ENCODE results near the gene TGDS. TPM values are rescaled to one million over a fixed set of nuclear protein-coding genes. Genes with fewer than 3 reads are reported as not detected.

TGDS gene
- total RNA-seq, 2 experiments from 2014 or later, result 7.7 to 8.0 TPM

DNA sequence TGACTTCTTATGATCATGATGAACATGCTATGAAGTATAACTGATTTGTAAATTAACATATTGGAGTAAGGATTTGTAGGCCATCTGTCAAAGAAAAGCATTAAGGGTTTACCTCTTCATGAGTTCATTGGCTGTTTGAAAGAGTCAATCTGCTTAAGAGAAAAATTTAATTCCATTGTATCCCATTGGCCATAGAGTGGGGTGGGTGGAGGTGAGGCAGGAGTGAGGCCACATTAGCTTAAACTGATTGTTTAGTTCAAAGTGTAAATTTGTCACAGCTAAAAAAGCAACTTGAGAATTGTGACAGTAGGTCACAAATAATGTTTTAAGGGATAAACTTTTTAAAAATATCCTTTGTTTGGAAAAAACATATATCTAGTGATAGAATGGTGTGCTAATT lies 17.1 kb upstream of the TGDS start:
- ChIA-PET POLR2A (no interaction called here), CTCF (ENCODE audit: unreplicated experiment) (no interaction called here)
- TF ChIP-seq, protein P1, sequence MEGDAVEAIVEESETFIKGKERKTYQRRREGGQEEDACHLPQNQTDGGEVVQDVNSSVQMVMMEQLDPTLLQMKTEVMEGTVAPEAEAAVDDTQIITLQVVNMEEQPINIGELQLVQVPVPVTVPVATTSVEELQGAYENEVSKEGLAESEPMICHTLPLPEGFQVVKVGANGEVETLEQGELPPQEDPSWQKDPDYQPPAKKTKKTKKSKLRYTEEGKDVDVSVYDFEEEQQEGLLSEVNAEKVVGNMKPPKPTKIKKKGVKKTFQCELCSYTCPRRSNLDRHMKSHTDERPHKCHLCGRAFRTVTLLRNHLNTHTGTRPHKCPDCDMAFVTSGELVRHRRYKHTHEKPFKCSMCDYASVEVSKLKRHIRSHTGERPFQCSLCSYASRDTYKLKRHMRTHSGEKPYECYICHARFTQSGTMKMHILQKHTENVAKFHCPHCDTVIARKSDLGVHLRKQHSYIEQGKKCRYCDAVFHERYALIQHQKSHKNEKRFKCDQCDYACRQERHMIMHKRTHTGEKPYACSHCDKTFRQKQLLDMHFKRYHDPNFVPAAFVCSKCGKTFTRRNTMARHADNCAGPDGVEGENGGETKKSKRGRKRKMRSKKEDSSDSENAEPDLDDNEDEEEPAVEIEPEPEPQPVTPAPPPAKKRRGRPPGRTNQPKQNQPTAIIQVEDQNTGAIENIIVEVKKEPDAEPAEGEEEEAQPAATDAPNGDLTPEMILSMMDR (conservative IDR thresholded peaks at IDR 0.05; ENCODE audit: low read length), result no peak
- TF ChIP-seq EZH2phosphoT487 (IDR thresholded peaks at IDR 0.05; ENCODE audit: borderline replicate concordance, low read depth, low read length), result no peak
- Histone ChIP-seq H3K36me3 (ENCODE audit: insufficient read depth, low read length) (peaks cover 46% of the 10 kb centered on the region), H3K4me2 (ENCODE audit: low read length) (no peak overlapping the region), H3K4me1 (ENCODE audit: insufficient read depth, low read length, poor library complexity, severe bottlenecking) (no peaks in the 10 kb centered on the region), H3K27ac (ENCODE audit: low read depth, low read length, poor library complexity, severe bottlenecking) (no peak overlapping the region), H4K20me1 (ENCODE audit: insufficient read depth, low read length) (no peaks in the 10 kb centered on the region), H2AFZ (ENCODE audit: low read length) (no peak overlapping the region), H3K9me3 (ENCODE audit: low read length) (no peaks in the 10 kb centered on the region), H3K79me2 (ENCODE audit: insufficient read depth, low read depth, low read length) (no peaks in the 10 kb centered on the region), H3K4me3 (ENCODE audit: low read depth, low read length, poor library complexity, severe bottlenecking) (no peak overlapping the region), H3K9me2 (ENCODE audit: insufficient read depth, low read length) (no peaks in the 10 kb centered on the region)
- DNase-seq (ENCODE audit: low spot score), result no peak
- intact Hi-C loops (cut with micrococcal nuclease; ENCODE audit: unreplicated experiment), result no loop called here
- BruUV-seq (replicated peaks), result no TSS peak

DNA sequence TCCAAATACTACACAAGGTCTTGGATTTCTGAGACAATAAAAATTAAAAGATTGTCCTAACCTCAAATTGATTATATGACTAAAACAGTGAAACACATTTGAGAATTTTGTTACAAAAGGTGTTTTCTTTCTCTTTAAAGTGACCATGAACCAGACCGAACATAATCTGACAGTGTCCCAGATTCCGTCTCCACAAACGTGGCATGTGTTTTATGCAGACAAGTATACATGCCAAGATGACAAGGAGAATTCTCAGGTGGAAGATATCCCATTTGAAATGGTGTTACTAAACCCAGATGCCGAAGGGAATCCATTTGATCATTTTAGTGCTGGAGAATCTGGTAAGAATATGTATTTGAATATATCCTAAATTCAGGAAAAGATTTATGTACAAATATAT lies 16.1 kb upstream of the TGDS start:
- no peak for DNase-seq (ENCODE audit: low spot score)
- H4K20me1 ChIP-seq (ENCODE audit: insufficient read depth, low read length), result no peaks in the 10 kb centered on the region
- no peaks in the 10 kb centered on the region for H3K79me2 ChIP-seq (ENCODE audit: insufficient read depth, low read depth, low read length)
- H3K36me3 ChIP-seq (ENCODE audit: insufficient read depth, low read length), result peaks cover 51% of the 10 kb centered on the region
- intact Hi-C loops (cut with micrococcal nuclease; ENCODE audit: unreplicated experiment), result no loop called here
- H3K4me3 ChIP-seq (ENCODE audit: low read depth, low read length, poor library complexity, severe bottlenecking), result no peak overlapping the region
- POLR2A ChIA-PET, result no interaction called here
- CTCF ChIA-PET (ENCODE audit: unreplicated experiment), result no interaction called here
- no peaks in the 10 kb centered on the region for H3K9me3 ChIP-seq (ENCODE audit: low read length)
- no TSS peak for BruUV-seq (replicated peaks)
- no peak overlapping the region for H3K27ac ChIP-seq (ENCODE audit: low read depth, low read length, poor library complexity, severe bottlenecking)
- no peak overlapping the region for H3K4me2 ChIP-seq (ENCODE audit: low read length)
- H3K4me1 ChIP-seq (ENCODE audit: insufficient read depth, low read length, poor library complexity, severe bottlenecking), result no peaks in the 10 kb centered on the region
- TF ChIP-seq, protein P1 (conservative IDR thresholded peaks at IDR 0.05; ENCODE audit: low read length), result no peak
- no peak for TF ChIP-seq EZH2phosphoT487 (IDR thresholded peaks at IDR 0.05; ENCODE audit: borderline replicate concordance, low read depth, low read length)
- H2AFZ ChIP-seq (ENCODE audit: low read length), result no peak overlapping the region
- H3K9me2 ChIP-seq (ENCODE audit: insufficient read depth, low read length), result no peaks in the 10 kb centered on the region

DNA sequence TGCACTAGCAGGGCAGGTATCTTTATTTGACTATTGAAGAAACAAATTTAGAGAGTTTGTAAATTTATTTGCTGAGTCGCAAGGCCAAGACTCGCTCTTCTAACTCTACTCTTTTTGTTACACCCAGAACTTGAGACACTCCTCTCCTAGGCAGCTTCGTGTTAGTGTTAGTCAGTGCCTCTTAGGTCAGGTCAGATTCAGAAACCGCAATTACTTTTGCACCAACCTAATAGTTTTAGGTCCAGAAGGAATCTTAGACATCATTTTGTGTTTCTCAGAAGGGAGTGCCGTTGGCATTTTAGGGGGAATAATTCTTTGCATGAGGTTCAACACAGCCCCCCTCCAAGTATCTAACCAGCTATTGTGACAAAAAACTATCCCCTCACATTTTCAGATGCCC lies 14.5 kb upstream of the TGDS start:
- ChIA-PET POLR2A (no interaction called here), CTCF (ENCODE audit: unreplicated experiment) (no interaction called here)
- H2AFZ ChIP-seq (ENCODE audit: low read length), result no peak overlapping the region
- no peaks in the 10 kb centered on the region for H3K4me1 ChIP-seq (ENCODE audit: insufficient read depth, low read length, poor library complexity, severe bottlenecking)
- intact Hi-C loops (cut with micrococcal nuclease; ENCODE audit: unreplicated experiment), result no loop called here
- H4K20me1 ChIP-seq (ENCODE audit: insufficient read depth, low read length), result no peaks in the 10 kb centered on the region
- DNase-seq (ENCODE audit: low spot score), result no peak
- H3K27ac ChIP-seq (ENCODE audit: low read depth, low read length, poor library complexity, severe bottlenecking), result no peak overlapping the region
- H3K79me2 ChIP-seq (ENCODE audit: insufficient read depth, low read depth, low read length), result no peaks in the 10 kb centered on the region
- no TSS peak for BruUV-seq (replicated peaks)
- no peaks in the 10 kb centered on the region for H3K9me2 ChIP-seq (ENCODE audit: insufficient read depth, low read length)
- TF ChIP-seq, protein P1 (conservative IDR thresholded peaks at IDR 0.05; ENCODE audit: low read length), result no peak
- TF ChIP-seq EZH2phosphoT487 (IDR thresholded peaks at IDR 0.05; ENCODE audit: borderline replicate concordance, low read depth, low read length), result no peak
- H3K9me3 ChIP-seq (ENCODE audit: low read length), result no peaks in the 10 kb centered on the region
- H3K4me3 ChIP-seq (ENCODE audit: low read depth, low read length, poor library complexity, severe bottlenecking), result no peak overlapping the region
- H3K36me3 ChIP-seq (ENCODE audit: insufficient read depth, low read length), result peaks cover 63% of the 10 kb centered on the region
- H3K4me2 ChIP-seq (ENCODE audit: low read length), result no peak overlapping the region

Data from OCI-LY7 (cell line).